Stimulated activated CD4-positive, alpha-beta T cell treated with anti-CD3 and anti-CD28 coated beads, Interleukin-1b, Interleukin-23, amount 100 ng/mL, for 1 hour (primary cell): ENCODE data around the gene UBA6.
"Not testable (repeated sequence)": the region's sequence is repeated elsewhere in the genome, so short reads cannot be mapped to it uniquely, and the experiment has no call there.

Experiments
- DNase-seq, 2 donors: peaks; one replicate each; pipeline ENCODE4 v3.0.0-alpha.2; 2020; ENCODE audit warnings: low read depth in 2 of 2

UBA6 gene

DNA sequence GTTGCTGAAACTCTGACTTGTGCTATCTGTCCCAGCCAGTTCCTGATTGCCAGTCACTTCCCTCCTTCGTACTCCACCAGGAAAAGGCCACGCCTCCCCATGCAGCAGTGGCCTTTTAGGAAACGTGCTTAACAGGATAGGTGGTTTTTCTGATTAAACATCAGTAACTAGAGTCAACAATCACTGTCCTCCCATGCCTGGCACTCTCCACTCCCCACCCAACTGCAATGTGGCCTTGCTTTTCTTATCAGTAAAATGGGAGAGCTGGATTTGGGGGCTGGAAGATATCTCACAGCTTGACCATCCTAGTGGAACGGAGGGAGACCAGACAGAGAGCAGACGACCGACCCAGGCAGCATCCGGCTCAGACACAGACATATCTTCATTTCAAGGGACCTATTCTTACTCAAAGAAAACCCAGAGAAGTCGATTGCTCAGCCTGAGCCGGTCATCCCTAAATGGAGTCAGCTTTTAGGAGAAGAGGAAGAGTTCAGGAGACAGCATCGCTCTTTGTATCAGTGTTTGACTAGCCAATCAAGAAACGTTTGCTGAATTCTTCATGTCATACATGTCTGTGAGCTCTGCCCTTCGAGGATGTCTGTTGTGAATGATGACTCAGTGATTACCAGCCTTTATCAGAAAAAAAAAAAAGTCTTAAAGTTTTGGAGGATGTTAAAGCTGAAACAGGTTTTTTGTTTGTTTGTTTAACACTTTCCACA, 12.7 kb upstream of the UBA6 start:
- DNase-seq, result no peak

GRCh38 chr4:67712650-67713528, 11.9 kb upstream of the UBA6 start:
- no peak for DNase-seq

DNA sequence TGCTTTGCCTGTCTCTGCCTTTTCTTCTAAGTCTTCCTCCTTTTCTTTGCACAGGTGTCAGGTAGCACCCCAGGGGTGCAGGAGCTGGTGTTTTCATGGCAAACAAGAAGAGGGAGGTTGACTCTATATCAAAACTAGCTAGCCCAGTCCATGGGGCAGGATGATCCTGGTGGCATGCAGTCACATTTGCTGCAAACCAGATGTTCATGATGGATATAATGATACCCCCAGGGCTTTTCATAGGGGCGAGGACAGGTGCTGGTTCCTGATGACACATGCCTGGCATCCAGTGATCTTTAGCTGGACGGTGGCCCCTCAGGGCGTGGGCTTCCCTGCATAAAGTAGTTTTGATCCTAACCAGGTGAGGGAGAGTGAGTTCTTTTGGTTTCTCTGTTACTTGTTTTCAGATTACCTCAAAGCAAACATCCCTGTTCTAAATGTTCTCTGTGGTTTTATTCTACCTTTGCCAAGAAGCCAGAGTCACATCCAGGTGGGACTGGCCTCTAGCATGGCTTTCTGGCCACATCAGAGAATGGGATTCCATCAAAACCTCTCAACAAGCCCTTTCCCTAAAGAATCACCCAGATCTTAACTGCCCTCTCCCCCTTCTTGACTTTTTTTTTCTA, 11.2 kb upstream of the UBA6 start:
- no peak for DNase-seq

DNA sequence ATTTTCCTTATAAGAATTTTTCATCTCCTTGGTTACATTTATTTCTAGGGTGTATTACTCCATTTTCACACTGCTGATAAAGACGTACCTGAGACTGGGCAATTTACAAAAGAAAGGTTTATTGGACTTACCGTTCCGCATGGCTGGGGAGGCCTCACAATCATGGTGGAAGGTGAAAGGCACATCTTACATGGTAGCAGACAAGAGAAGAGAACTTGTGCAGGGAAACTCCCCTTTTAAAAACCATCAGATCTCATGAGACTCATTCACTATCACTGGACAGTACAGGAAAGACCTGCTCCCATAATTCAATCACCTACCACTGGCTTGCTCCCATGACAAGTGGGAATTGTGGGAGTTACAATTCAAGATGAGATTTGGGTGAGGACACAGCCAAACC, 5.7 kb upstream of the UBA6 start:
- not testable (repeated sequence) for DNase-seq

- no peak for DNase-seq
These were observed 3.9 kb upstream of the UBA6 start for GRCh38 chr4:67704843-67705242.

- DNase-seq, result no peak
These were observed 1.2 kb upstream of the UBA6 start for GRCh38 chr4:67702166-67702565.

- DNase-seq, result no peak
These were observed 529 bp upstream of the UBA6 start for GRCh38 chr4:67701517-67701850.

DNA sequence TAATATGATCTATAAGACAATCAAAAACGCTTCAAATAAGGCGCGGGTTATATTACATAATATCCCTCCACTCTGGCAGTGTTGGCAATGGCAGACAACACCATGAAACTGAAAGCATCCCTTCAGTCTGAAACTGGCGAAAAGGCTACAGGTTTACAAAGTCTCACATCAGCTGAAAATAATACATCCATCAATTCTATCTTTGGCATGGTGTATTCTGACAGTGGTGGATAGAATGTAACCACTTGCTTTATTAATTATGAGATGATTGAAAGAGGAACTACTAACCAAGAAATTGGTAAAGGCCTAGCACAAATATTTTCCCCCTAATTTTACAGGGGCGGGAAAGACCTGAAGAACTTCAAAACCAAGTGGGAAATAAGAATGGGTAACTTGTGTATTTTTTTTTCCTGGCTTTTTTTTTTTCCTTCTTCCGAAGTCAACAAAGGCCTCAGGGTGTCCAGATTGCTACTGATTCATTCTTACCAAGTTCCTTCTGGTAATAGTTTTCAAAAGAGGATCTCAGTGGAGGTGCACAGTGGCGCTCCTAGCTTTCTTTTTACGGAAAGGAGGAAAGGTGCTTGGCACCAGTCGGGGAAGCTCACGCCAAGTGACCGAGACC, 728 bp downstream of the UBA6 start:
- DNase-seq, result no peak

DNA sequence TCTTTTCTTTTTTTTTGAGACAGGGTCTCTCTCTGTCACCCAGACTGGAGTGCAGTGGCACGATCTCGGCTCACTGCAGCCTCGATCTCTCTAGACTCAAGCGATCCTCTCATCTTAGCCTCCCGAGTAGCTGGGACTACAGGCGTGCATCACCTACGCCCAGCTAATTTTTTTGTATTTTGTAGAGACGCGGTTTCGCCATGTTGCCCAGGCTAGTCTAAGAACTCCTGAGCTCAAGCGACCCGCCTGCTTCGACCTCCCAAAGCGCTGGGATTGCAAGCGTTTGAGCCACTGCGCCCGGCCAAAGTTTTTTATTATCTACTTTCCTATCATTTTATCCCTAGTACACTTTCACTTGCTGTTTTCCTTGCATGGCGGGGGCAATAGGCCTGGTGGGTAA, 1.4 kb downstream of the UBA6 start:
- no peak for DNase-seq

- DNase-seq, result no peak
These were observed 2.9 kb downstream of the UBA6 start for GRCh38 chr4:67697860-67698687.

GRCh38 chr4:67696061-67696460, 4.9 kb downstream of the UBA6 start:
- no peak for DNase-seq

DNA sequence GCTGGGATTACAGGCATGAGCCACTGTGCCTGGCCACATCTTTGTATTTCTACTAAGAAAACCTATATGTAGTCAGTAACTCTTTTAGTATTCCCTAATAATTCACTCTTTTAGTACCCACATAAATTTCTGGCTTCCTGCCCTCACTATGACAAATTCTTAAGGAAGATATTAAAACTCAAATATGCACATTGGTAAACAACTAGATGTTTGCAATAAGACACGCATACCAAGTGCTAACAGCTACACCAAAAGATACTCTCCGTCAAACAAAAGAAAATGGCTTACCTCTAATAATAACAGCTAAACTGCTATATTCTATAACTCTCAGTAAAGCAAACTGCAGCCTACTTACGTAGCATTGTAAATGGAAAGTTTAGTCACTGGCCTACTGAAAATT, 6.3 kb downstream of the UBA6 start:
- no peak for DNase-seq

- DNase-seq, result no peak
These were observed 9.6 kb downstream of the UBA6 start for GRCh38 chr4:67691328-67691727.

- DNase-seq, result no peak
These were observed 13.3 kb downstream of the UBA6 start for GRCh38 chr4:67687636-67688035.

DNA sequence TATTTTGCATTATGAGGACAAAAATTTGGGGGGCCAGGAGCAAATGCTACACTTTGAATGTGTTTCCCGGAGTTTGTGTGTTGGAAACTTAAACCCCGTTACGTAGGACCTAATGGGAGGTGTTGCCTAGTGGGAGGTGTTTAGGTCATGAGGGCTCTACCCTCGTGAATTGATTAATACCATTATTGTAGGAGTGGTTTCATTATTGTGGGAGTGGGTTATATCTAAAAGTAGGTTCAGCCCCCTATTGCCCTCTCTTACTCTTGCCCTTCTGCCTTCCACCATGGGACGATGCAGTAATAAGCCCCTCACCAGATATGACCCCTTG, 15.5 kb downstream of the UBA6 start:
- no peak for DNase-seq

GRCh38 chr4:67684839-67685531, 16.0 kb downstream of the UBA6 start:
- no peak for DNase-seq

DNA sequence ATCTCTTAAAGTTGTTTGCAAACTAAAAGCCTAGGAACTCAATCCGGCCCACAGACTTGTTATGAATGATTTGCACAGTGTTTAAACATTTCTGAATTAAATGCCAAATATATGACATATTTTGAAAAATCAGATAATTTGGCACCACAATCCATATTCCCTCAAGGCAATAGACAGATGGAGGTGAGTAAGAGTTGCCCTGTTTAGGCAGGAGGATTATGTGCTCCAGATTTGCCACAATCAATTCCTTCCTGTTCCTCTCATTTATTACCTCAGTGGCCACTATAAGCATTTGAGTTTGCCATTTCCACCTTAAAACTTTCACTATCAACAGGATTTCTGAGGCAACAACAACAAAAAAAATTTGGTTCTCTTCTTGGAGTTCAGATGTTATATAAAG, 18.7 kb downstream of the UBA6 start:
- no peak for DNase-seq

DNA sequence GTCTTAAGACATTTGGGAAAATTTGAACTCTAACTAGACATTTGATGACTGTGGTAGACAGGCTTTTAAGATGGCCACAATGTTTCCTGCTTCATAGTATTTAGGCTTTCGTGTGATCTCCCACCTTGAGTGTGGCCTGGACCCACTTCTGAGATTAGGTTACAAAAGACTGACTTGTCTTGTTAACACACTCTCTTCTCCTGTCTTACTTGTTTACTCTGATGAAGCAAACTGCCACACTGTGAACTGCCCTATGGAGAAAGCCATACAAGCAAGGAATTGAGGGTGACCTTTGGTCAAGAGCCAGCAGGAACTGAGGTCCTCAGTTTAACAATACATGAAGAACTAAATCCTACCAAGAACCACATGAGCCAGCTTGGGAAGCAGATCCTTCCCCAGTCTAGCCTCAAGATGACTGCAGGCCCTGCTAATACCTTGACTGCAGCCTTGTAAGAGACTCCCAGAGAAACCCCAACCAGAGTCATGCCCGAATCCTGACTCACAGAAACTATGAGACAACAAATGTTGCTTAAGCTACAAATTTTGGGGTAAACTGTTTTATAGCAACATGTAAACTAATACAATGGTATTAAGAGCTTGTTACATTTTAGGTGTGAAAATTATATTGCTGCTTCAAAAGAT, 20.3 kb downstream of the UBA6 start:
- no peak for DNase-seq

DNA sequence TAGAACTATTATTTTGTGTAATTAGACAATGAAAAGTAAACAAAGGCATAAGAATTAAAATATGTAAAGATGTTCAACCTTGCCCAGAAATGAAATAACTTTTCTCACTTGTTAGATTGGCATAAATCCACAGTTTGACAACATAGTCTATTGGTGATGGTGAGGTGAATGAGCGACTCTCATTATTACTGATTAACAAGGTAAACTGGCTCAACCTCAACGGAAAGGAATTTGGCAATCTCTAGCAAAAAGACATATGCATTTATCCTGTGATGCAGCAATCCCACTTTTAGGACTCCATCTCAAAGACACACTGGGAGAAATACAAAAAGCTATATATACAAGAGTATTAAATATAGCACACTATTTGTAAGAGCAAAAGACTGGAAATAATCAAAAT, 22.3 kb downstream of the UBA6 start:
- no peak for DNase-seq

DNA sequence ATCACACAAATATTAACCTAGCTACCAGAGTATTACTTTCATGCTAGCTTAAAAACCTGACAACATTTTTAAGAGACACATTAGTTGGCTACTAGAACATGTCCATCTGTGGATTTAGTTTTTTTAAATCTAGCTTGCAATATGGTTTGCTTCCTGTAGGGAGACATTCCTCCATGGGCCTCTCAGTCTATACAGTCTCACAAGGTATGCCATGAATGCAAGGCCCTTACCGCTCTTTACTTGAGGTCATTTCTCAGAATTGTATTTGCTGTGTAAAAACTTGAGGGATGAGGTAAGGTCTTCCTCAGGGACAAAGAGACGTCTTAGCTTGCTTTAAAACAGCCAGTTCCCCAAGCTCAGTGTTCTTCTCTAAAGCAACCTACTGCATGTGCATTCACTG, 26.9 kb downstream of the UBA6 start:
- DNase-seq, result no peak

- no peak for DNase-seq
These were observed 32.6 kb downstream of the UBA6 start for GRCh38 chr4:67668315-67668714.
